Nephron (organoid): ENCODE measurements around the gene ADCY5.

Source experiments
- H3K27ac Mint-ChIP-seq, 3 experiments: 2 replicates each; pipeline ENCODE4 v1.8.0; 2020; ENCODE audit warnings: mixed read lengths in 3 of 3, mild to moderate bottlenecking in 2 of 3, moderate library complexity in 1 of 3
- H3K27me3 Mint-ChIP-seq: 2 replicates; pipeline ENCODE4 v1.8.0; 2021; ENCODE audit warnings: low read depth, mild to moderate bottlenecking, moderate library complexity, mixed read lengths
- H3K36me3 Mint-ChIP-seq: 2 replicates; pipeline ENCODE4 v1.8.0; 2020; ENCODE audit warnings: low read depth, mixed read lengths
- H3K4me1 Mint-ChIP-seq: 2 replicates; pipeline ENCODE4 v1.8.0; 2020; ENCODE audit warnings: mixed read lengths
- H3K4me3 Mint-ChIP-seq, 3 experiments: 2 replicates each; pipeline ENCODE4 v1.8.0; 2020; ENCODE audit warnings: mild to moderate bottlenecking in 3 of 3, mixed read lengths in 3 of 3, moderate library complexity in 2 of 3
- H3K9me3 Mint-ChIP-seq: 2 replicates; pipeline ENCODE4 v1.8.0; 2020; ENCODE audit warnings: mixed read lengths
- TF ChIP-seq, protein P1 (sequence below), 3 experiments: fragments of 200-600 bp; sonication (generic); IDR thresholded peaks; one replicate each; pipeline ENCODE4 v1.5.0; 2021; ENCODE audit warnings: antibody characterized with exemption in 3 of 3; ENCODE audit not compliant: unreplicated experiment in 3 of 3

ADCY5 gene

GRCh38 chr3:123282461-123282860, 166.4 kb downstream of the ADCY5 start:
- Mint-ChIP-seq H3K4me1 (no peaks in the 10 kb centered on the region), H3K27me3 (peaks cover 3% of the 10 kb centered on the region), H3K27ac (no peak overlapping the region), H3K36me3 (peaks cover 4% of the 10 kb centered on the region), H3K9me3 (no peaks in the 10 kb centered on the region), H3K4me3 (no peak overlapping the region)
- TF ChIP-seq, protein P1, sequence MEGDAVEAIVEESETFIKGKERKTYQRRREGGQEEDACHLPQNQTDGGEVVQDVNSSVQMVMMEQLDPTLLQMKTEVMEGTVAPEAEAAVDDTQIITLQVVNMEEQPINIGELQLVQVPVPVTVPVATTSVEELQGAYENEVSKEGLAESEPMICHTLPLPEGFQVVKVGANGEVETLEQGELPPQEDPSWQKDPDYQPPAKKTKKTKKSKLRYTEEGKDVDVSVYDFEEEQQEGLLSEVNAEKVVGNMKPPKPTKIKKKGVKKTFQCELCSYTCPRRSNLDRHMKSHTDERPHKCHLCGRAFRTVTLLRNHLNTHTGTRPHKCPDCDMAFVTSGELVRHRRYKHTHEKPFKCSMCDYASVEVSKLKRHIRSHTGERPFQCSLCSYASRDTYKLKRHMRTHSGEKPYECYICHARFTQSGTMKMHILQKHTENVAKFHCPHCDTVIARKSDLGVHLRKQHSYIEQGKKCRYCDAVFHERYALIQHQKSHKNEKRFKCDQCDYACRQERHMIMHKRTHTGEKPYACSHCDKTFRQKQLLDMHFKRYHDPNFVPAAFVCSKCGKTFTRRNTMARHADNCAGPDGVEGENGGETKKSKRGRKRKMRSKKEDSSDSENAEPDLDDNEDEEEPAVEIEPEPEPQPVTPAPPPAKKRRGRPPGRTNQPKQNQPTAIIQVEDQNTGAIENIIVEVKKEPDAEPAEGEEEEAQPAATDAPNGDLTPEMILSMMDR (IDR thresholded peaks at IDR 0.05; ENCODE audit: unreplicated experiment in 3 of 3) = no peak

GRCh38 chr3:123281929-123282328, 167.0 kb downstream of the ADCY5 start:
- H3K4me3 Mint-ChIP-seq = no peak overlapping the region
- no peak overlapping the region for H3K27ac Mint-ChIP-seq
- H3K9me3 Mint-ChIP-seq = no peaks in the 10 kb centered on the region
- TF ChIP-seq, protein P1 (IDR thresholded peaks at IDR 0.05; ENCODE audit: unreplicated experiment in 3 of 3) = no peak
- H3K27me3 Mint-ChIP-seq = no peaks in the 10 kb centered on the region
- H3K4me1 Mint-ChIP-seq = no peaks in the 10 kb centered on the region
- H3K36me3 Mint-ChIP-seq = peaks cover 2% of the 10 kb centered on the region

DNA sequence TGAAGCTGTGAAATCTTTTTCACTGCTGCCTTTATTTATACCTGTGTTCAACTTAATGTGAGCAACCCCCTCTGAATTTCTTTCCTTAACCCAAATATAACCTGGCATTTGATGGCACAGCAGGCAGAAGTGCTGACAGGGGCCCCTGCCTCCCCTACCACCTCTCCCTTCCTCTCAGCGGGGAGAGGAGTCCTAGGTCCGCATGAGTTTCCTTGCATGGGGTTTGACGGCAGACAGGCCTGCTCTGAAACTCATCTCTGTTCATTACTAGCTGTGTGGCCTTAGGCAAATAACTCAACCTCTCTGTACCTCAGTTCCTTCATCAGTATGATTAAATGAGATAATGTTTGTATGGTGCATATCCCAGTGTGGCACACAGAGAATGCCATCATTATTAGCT, 167.5 kb downstream of the ADCY5 start:
- Mint-ChIP-seq H3K9me3 (no peaks in the 10 kb centered on the region), H3K27me3 (no peaks in the 10 kb centered on the region), H3K4me1 (no peaks in the 10 kb centered on the region), H3K36me3 (no peaks in the 10 kb centered on the region), H3K4me3 (no peak overlapping the region), H3K27ac (no peak overlapping the region)
- TF ChIP-seq, protein P1 (IDR thresholded peaks at IDR 0.05; ENCODE audit: unreplicated experiment in 3 of 3) = no peak

GRCh38 chr3:123279121-123279520, 169.8 kb downstream of the ADCY5 start:
- TF ChIP-seq, protein P1 (IDR thresholded peaks at IDR 0.05; ENCODE audit: unreplicated experiment in 3 of 3) = no peak
- Mint-ChIP-seq H3K27me3 (no peaks in the 10 kb centered on the region), H3K36me3 (no peaks in the 10 kb centered on the region), H3K9me3 (no peaks in the 10 kb centered on the region), H3K27ac (no peak overlapping the region), H3K4me1 (no peaks in the 10 kb centered on the region), H3K4me3 (no peak overlapping the region)

DNA sequence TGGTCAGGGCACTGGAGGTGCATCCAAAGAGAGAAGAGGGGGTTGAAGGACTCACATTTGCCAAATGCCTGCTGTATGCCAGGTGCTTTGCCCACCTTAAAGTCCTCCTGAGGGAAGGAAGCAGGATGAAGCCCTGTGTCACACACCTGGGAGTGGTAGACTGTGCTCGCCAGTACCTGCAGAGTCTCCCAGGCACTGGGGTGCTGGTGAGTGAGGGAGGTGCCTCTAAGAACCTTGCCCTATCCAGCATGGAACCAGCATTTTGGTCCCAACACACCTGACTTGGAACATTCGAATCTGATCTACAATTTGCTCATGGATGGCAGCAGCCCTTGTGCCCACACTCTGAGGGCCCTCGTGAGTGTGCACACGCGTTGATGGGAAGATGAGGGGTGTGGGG, 170.4 kb downstream of the ADCY5 start:
- Mint-ChIP-seq H3K9me3 (no peaks in the 10 kb centered on the region), H3K36me3 (no peaks in the 10 kb centered on the region), H3K4me1 (no peaks in the 10 kb centered on the region), H3K27me3 (no peaks in the 10 kb centered on the region), H3K4me3 (no peak overlapping the region), H3K27ac (no peak overlapping the region)
- TF ChIP-seq, protein P1 (IDR thresholded peaks at IDR 0.05; ENCODE audit: unreplicated experiment in 3 of 3) = no peak

GRCh38 chr3:123277106-123277505, 171.8 kb downstream of the ADCY5 start:
- Mint-ChIP-seq H3K27me3 (no peaks in the 10 kb centered on the region), H3K27ac (no peak overlapping the region), H3K4me3 (no peak overlapping the region), H3K36me3 (peaks cover 7% of the 10 kb centered on the region), H3K4me1 (no peaks in the 10 kb centered on the region), H3K9me3 (no peaks in the 10 kb centered on the region)
- TF ChIP-seq, protein P1 (IDR thresholded peaks at IDR 0.05; ENCODE audit: unreplicated experiment in 3 of 3) = no peak
